GM10248 (cell line): Measurements from ENCODE around the gene MATN1.

Experiments
- CTCF ChIA-PET: fragments of 300-600 bp; sonication (Branson Sonifier 250); formaldehyde crosslinking; extraction: SDS; loops from one replicate; lab custom pipeline; 2021; ENCODE audit warnings: antibody characterized with exemption; lab: Yijun Ruan, JAX
- POLR2A ChIA-PET: fragments of 350-650 bp; sonication (Branson Sonifier 250); formaldehyde crosslinking; extraction: SDS; loops from one replicate; lab custom pipeline; 2020; ENCODE audit warnings: antibody characterized with exemption; lab: Yijun Ruan, JAX
- DNase-seq: peaks from one replicate; pipeline ENCODE4 v3.0.0; 2012; ENCODE audit errors: extremely low spot score
- CTCF ChIP-seq: IDR thresholded peaks from 2 replicates; pipeline ENCODE4 v1.5.1; 2012; ENCODE audit warnings: mild to moderate bottlenecking, low read depth; ENCODE audit errors: extremely low read depth, missing control alignments, control extremely low read depth

The MATN1 gene

GRCh38 chr1:30729901-30730300 is 6.5 kb upstream of the MATN1 start:
- TF ChIP-seq CTCF = no peak
- POLR2A ChIA-PET = interaction anchor here (0.6 to 1.2 kb wide), 3 partner anchors 8 to 28 kb away, joined by 3 to 9 read pairs (median 3); partner anchors contain the start of gene LAPTM5

GRCh38 chr1:30728832-30729638 is 5.7 kb upstream of the MATN1 start:
- ChIA-PET POLR2A (interaction anchor here (1.2 to 1.5 kb wide), 3 partner anchors 8 to 14 kb away, joined by 4 to 9 read pairs (median 8); no protein-coding TSS in a partner anchor), CTCF (interaction anchor here (1.0 to 19.1 kb wide), 5 partner anchors 9 to 199 kb away, joined by 3 to 611 read pairs (median 9); no protein-coding TSS in a partner anchor)
- DNase-seq = no peak
- no peak for TF ChIP-seq CTCF

More at GRCh38 chr1:30729901-30730300, 6.5 kb upstream of the MATN1 start:
- no peak for DNase-seq
- CTCF ChIA-PET = interaction anchor here (0.8 to 19.1 kb wide), 6 partner anchors 10 to 199 kb away, joined by 3 to 611 read pairs (median 6); no protein-coding TSS in a partner anchor

DNA sequence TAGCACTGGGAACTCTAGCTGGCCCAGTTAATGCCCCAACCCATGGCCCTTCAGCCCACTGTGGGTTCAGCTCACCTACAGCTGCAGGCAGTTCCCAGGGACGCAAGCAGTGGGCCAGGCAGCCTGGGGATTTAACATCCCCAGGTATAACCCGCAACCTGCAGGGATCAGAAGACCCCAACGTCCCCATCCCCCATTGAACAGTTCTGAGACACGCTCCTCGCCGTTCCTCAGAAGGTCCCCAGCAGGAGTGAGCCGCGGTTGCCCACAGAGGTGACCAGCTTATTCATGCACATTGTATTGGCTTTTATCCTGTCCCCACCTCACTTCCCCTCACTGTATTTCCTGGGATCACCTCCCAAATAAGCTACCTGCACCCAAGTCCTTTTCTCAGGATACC is 5.0 kb upstream of the MATN1 start:
- ChIA-PET POLR2A (interaction anchor here (1.3 to 1.5 kb wide), 2 partner anchors 9 kb away, joined by 4 to 8 read pairs; no protein-coding TSS in a partner anchor), CTCF (interaction anchor here (1.0 to 19.1 kb wide), 6 partner anchors 8 to 200 kb away, joined by 4 to 611 read pairs (median 6); no protein-coding TSS in a partner anchor)
- no peak for TF ChIP-seq CTCF
- DNase-seq = no peak

DNA sequence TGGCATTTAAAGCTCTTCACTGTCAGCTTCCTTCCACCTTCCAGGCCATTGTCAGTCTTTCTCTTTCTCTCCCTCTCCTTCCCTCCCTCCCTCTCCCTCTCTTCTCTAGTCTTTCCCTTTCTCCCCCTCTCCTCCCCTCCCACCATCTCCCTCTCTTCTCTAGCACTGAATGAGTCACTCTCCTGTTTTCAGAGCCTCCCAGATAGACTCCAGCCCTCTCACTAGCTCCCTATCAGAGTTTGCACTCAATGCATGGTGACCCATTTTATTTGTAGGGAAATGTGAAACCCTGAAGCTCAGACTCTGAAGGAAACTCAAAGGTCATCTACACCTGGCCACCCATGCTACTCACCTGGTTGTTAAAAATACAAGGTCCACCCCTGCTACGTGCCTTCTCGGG is 4.4 kb upstream of the MATN1 start:
- TF ChIP-seq CTCF = no peak
- ChIA-PET POLR2A (interaction anchor here (1.3 to 1.5 kb wide), 2 partner anchors 9 kb away, joined by 4 to 8 read pairs; no protein-coding TSS in a partner anchor), CTCF (interaction anchor here (0.6 to 19.1 kb wide), 8 partner anchors 8 to 201 kb away, joined by 3 to 611 read pairs (median 6); partner anchors contain the start of gene LAPTM5)
- DNase-seq = no peak

GRCh38 chr1:30726773-30727684 is 3.6 kb upstream of the MATN1 start:
- POLR2A ChIA-PET = interaction anchor here (0.7 to 1.5 kb wide), 2 partner anchors 10 to 73 kb away, joined by 4 read pairs; no protein-coding TSS in a partner anchor
- no peak for DNase-seq
- no peak for TF ChIP-seq CTCF
- CTCF ChIA-PET = interaction anchor here (1.0 to 19.1 kb wide), 9 partner anchors 7 to 202 kb away, joined by 3 to 611 read pairs (median 6); no protein-coding TSS in a partner anchor
